Retinal pigment epithelial cell (primary cell): ENCODE measurements around the gene PRR29.
"Not testable (repeated sequence)": the region's sequence is repeated elsewhere in the genome, so short reads cannot be mapped to it uniquely, and the experiment has no call there.

Experiments used
- DNase-seq: peaks from one replicate; pipeline ENCODE4 v3.0.0-alpha.2; 2010; ENCODE audit warnings: low read depth
- H3K4me3 ChIP-seq: 2 replicates; pipeline ENCODE4 v1.5.1; 2011; ENCODE audit warnings: mild to moderate bottlenecking, low read length, control low read depth, moderate library complexity
- TF ChIP-seq, protein P1 (sequence below): conservative IDR thresholded peaks from 2 replicates; pipeline ENCODE4 v1.5.1; 2011; ENCODE audit warnings: low read depth, low read length, control low read depth, inconsistent platforms

The PRR29 gene

DNA sequence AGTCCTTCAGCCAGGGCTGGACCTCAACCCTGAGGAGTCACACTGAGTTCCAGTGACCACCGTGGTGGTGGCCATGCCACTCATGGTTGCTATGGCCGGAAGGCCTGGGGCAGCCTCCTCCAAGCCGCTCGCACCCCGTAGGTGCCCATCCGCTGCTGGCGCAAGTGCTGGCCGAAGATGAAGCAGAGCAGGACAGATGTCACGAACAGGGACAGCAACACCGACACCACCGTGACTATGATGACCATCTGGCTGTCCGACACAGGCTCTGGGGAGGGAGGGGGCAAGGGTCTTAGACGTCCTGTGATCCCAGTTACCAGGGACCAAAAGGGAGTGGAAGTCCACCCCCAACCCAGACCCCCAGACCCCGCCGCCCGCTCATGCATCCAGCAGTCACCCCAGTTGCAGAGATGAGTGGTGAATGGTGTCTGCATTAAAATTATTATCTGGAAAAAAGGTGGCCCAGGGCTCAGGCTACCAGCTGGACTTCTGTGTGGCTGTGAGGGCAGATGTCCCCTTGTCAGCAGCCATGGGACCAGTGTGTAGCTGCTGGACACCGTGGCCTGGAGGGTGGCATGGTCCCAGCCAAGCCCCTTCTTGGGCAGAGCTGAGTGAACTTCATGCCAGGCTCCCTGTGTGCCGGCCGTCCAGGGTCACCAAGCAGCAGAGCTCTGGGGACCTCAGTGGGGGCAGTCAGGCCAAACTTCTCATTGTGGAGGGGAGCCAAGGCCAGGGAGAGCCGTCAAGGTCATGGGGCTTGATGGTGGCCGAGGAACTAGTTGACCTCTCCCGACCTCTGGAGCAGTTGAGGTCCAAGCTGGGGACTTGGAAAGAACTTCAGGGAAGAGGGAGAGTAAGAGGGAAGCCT, 4.7 kb downstream of the PRR29 start:
- no peak overlapping the region for H3K4me3 ChIP-seq
- TF ChIP-seq, protein P1, sequence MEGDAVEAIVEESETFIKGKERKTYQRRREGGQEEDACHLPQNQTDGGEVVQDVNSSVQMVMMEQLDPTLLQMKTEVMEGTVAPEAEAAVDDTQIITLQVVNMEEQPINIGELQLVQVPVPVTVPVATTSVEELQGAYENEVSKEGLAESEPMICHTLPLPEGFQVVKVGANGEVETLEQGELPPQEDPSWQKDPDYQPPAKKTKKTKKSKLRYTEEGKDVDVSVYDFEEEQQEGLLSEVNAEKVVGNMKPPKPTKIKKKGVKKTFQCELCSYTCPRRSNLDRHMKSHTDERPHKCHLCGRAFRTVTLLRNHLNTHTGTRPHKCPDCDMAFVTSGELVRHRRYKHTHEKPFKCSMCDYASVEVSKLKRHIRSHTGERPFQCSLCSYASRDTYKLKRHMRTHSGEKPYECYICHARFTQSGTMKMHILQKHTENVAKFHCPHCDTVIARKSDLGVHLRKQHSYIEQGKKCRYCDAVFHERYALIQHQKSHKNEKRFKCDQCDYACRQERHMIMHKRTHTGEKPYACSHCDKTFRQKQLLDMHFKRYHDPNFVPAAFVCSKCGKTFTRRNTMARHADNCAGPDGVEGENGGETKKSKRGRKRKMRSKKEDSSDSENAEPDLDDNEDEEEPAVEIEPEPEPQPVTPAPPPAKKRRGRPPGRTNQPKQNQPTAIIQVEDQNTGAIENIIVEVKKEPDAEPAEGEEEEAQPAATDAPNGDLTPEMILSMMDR, result no peak
- no peak for DNase-seq

DNA sequence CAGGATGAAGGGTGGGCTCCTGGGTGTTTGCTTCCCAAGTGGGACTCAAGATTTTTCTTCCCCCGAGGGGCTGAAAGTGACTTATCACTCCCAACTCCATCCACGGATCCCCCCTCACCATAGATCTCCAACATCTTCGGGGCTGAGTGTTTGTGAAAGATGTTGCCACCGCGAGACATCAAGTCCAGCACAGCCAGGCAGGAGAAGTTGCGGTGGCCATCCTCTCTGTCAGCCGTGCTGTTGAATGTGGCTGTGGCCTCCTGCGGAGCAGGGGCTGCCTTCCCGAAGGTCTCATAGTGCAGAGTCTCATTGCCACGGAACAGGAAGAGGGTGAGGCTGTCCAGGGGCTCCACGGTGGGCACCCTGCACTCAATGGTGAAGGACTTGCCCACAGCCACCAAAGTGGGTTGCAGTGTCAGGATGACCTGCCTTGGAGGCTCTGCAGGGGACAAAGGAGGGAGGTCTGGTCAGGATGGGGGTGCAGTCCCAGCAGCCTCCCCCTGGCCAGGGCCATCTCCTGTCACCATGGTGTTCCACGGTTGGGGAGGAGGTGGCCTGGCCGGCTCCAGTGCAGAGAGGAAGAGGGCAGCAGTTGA, 5.5 kb downstream of the PRR29 start:
- H3K4me3 ChIP-seq, result no peak overlapping the region
- DNase-seq, result no peak
- TF ChIP-seq, protein P1, result no peak

DNA sequence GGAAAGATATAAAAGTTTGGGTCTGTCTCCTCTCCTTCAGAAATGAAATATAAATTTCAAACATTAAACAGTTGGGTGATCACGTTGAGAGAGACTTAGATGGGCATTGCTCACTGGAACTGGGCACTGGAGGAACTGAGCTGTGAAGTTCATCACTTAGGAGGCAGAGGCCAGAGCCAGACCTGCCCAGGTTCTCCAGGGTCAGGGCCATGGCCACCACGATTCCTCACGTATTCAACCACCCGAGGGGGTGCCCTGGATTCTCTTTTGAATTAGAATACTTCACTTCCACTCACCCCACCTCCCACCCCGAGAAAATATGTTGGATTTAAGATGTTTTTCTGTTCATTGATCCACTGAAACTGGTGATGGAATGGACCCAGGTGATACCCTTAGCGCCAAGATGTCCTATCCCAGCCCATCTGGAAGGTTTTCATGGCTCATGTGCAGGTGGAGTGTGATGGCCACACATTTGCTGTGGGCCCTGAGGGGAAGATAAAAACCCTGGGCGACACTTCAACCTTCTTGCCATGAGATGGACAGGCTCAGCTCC, 6.1 kb downstream of the PRR29 start:
- TF ChIP-seq, protein P1, result no peak
- no peak overlapping the region for H3K4me3 ChIP-seq
- no peak for DNase-seq

DNA sequence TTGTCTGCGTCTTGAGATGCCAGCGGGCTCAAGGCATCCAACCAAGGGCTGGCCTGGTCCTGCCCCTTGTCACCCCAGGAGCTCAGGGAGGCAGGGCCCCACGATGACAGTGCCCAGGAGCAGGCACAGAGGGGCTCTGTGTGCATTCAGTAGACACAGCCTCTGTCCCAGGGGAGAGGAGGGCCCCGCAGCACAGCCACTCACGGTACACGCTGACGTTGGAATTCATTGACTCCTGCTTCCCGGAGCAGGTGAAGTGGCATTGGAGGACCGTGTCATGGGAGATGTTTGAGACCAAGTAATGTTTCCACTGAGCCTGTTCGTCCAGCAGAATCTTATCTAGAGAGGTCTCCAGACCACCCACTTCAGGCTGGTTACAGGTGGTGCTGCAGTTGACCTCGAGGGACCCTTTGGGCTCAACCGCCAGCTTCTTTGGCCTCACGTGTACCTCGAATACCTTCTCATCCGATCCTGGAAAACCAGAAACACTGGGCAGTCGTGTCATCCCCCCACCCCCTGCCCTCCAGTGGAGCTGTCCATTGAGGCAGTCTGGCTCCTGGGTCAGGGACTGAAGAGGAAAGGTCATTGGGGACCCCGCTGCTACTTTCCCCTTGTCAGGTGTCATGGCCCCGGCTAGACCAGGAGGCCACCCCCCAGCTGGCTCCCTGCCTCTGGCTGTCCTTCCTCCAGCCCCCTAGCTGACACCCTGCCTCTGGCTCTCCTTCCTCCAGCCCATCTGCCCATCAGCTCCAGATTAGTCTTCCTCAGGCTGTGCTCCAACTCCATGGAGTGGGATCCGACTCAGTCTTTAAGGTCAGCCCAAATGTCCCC, 7.0 kb downstream of the PRR29 start:
- DNase-seq, result no peak
- TF ChIP-seq, protein P1, result no peak
- no peak overlapping the region for H3K4me3 ChIP-seq

DNA sequence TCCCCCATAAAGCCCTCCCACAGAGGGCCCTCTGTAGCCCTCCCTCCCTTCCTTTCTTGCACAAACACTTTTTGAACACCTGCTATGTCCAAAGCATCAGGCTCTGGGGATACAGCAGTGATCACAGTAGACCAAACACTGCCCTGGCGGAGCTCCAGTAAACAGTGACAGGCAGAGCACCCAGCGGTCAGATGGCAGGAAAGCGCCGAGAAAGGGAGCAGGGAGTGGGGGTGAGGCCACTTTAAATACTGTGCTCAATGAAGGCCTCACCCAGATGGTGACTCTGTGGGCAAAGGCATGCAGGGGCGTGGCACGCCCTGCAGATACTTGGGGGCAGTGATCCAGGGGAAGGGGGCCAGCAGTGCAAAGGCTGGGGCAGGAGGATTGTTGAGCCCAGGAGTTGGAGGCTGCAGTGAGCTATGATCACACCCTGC, 7.6 kb downstream of the PRR29 start:
- DNase-seq, result no peak
- TF ChIP-seq, protein P1, result no peak
- no peak overlapping the region for H3K4me3 ChIP-seq

DNA sequence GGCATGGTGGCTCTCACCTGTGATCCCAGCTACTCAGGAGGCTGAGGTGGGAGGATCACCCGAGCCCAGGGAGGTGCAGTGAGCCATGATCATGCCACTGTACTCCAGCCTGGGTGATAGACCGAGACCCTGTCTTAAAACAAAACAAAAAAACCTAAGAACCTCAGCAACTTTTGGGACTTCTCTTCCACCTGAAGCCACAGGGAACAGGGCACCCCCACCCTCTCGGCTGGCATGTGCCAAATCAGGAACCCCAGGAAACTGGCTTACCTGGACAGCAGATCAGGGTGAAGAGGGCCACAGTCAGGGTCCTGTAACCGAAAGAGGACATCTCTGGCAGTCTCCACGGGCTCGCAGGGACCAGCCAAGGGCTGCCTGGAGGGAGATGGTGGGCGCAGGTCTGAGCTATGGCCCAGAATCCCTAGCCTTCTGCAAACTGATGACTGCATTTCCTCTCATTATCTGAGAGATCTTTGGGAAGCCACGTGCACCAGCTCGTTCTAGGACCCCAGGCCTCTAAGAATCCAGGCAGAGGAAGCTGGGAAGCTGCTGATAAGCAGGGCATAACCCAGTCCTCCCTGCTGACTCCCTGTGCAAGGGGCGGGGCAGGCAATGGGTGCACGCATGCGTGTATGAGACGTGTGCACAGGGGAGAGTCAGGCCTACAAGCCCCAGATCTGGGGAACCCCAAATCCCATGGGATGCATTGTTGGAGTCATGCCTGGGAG, 8.4 kb downstream of the PRR29 start:
- no peak overlapping the region for H3K4me3 ChIP-seq
- TF ChIP-seq, protein P1, result no peak
- no peak for DNase-seq

DNA sequence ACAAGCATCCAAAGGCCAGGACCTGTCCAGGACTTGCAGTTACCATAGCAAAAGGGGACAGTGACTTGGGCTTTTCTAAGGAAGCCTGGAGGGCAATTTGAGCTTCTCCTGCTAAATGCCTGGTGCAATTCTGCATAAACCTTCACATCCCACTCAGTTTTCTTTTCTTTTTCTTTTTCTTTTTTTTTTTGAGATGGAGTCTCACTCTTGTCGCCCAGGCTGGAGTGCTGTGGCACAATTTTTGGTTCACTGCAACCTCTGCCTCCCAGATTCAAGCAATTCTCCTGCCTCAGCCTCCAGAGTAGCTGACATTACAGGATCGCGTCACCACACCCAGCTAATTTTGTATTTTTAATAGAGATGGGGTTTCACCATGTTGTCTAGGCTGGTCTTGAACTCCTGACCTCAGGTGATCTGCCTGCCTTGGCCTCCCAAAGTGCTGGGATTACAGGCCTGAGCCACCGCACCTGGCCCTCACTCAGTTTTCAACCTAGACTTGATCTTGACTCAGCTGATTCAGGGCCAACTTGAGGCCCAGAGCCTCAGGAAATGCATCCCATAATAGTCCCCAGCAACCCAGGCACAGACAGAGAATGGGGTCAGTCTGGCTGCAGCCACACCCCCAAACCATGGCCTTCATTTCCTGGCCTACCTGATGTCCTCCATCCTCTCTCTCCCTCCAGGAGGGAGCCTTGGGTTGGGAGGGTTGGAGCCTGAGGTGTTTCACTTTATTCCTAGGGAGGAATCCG, 9.1 kb downstream of the PRR29 start:
- not testable (repeated sequence) for H3K4me3 ChIP-seq, DNase-seq
